Activated CD8-positive, alpha-beta memory T cell treated with anti-CD3 and anti-CD28 coated beads, Interleukin-2, amount 10 ng/mL, durations not matched to agents 7 days and 5 days (primary cell): Measurements from ENCODE around the gene TATDN2. TPM values are rescaled to one million over a fixed set of nuclear protein-coding genes. Genes with fewer than 3 reads are reported as not detected.
A peak's percentile ranks its signal among the peaks of the same experiment; 100 is the strongest.

Experiments
- ATAC-seq: fragments of 150-1000 bp; cut with Tn5 transposase; one replicate; pipeline ENCODE4 v1.10.0; 2021; ENCODE audit warnings: moderate library complexity
- CTCF ChIA-PET: fragments of 350-600 bp; sonication (Branson Sonifier 250); formaldehyde crosslinking; loops from one replicate; lab custom pipeline; 2021; ENCODE audit warnings: antibody characterized with exemption; lab: Charles Lee
- DNase-seq: peaks from one replicate; pipeline ENCODE4 v3.0.0-alpha.2; 2020
- H3K27ac Mint-ChIP-seq: one replicate; pipeline ENCODE4 v1.8.0; 2021; ENCODE audit warnings: mild to moderate bottlenecking, mixed read lengths
- H3K27me3 Mint-ChIP-seq: one replicate; pipeline ENCODE4 v1.8.0; 2021; ENCODE audit warnings: mixed read lengths
- H3K36me3 Mint-ChIP-seq: one replicate; pipeline ENCODE4 v1.8.0; 2021; ENCODE audit warnings: mild to moderate bottlenecking, mixed read lengths
- H3K4me1 Mint-ChIP-seq: one replicate; pipeline ENCODE4 v1.8.0; 2021; ENCODE audit warnings: mixed read lengths
- H3K4me3 Mint-ChIP-seq: one replicate; pipeline ENCODE4 v1.8.0; 2021; ENCODE audit warnings: mild to moderate bottlenecking, moderate library complexity, mixed read lengths
- H3K9me3 Mint-ChIP-seq: one replicate; pipeline ENCODE4 v1.8.0; 2022; ENCODE audit warnings: low read depth, mixed read lengths
- microRNA-seq: library from miRNA; unstranded; fragments of <30 nt; microRNA quantifications from one replicate; pipeline ENCODE4 v1.2.0, GENCODE V29; 2022
- total RNA-seq, 2 experiments: library from RNA; stranded (reverse); gene quantifications; one replicate each; pipeline ENCODE4 v1.2.3, GENCODE V29; 2021

TATDN2 gene
- total RNA-seq, 2 experiments from 2014 or later: 60.2 to 67.1 TPM

DNA sequence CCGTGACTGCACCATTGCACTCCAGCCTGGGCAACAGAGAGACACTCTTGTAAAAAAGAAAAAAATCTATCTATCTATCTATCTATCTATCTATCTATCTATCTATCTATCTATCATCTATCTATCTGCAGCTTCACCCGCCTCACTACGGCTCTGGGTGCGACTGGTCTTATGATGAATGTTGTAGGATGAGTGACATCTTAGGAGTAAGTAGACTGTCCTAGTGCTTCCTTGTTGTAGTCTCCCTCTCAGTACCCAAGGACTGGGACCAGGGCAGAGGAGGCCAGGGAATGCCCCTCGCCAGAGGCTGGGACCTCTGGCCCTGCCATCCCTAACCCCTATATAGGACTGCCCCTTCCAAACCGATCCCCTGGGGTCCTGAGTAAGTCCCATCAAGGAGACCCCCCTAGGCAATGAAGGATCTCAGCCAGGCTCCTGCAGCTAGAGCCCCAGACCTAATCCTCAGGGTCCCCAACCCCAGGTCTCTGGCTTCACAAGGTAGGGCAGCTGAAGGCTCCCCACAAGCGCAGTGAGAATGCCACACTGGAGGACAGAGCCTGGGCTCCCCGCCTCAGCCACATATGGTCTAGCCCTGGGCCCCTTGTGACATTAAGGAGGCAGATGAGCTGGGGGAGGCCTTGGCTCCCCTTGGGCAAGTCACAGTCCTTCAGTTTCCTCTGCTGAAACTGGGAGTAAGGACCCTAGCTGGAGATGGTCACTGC, 73.5 kb downstream of the TATDN2 start:
- CTCF ChIA-PET: interaction anchor here (0.7 to 3.2 kb wide), 20 partner anchors 12 to 818 kb away, joined by 3 to 30 read pairs (median 4); partner anchors contain the start of genes ARPC4, BRPF1, CRELD1 and EMC3
- Mint-ChIP-seq H3K9me3 (no peaks in the 10 kb centered on the region), H3K4me3 (peak overlapping the region; percentile 90), H3K27me3 (peaks cover 12% of the 10 kb centered on the region), H3K27ac (peak overlapping the region; percentile 55), H3K4me1 (peaks cover 24% of the 10 kb centered on the region), H3K36me3 (peaks cover 2% of the 10 kb centered on the region)
- DNase-seq: no peak
- ATAC-seq: no peak

DNA sequence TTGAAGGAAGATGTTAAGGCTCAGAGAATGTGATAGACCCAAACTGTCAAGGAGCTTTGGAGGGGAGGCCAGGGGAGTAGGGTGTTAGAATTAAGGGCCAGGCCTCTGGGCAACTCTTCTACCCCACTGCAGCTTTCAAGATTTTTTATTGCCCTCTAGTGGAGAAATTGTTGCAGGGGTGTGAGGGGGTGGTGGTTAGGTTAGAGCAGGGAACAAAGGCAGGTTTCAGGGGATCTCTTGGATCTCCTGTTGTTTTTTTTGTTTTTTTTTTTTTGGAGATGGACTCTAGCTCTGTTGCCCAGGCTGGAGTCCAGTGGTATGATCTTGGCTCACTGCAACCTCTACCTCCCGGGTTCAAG, 74.1 kb downstream of the TATDN2 start:
- H3K4me3 Mint-ChIP-seq: no peak overlapping the region
- no peaks in the 10 kb centered on the region for H3K9me3 Mint-ChIP-seq
- DNase-seq (no peak), ATAC-seq (no peak)
- H3K27me3 Mint-ChIP-seq: peaks cover 17% of the 10 kb centered on the region
- CTCF ChIA-PET: interaction anchor here (0.7 to 3.2 kb wide), 14 partner anchors 12 to 389 kb away, joined by 3 to 30 read pairs (median 3); partner anchors contain the start of genes CRELD1, EMC3, FANCD2 and IRAK2
- no peaks in the 10 kb centered on the region for H3K36me3 Mint-ChIP-seq
- H3K4me1 Mint-ChIP-seq: peaks cover 24% of the 10 kb centered on the region
- no peak overlapping the region for H3K27ac Mint-ChIP-seq

DNA sequence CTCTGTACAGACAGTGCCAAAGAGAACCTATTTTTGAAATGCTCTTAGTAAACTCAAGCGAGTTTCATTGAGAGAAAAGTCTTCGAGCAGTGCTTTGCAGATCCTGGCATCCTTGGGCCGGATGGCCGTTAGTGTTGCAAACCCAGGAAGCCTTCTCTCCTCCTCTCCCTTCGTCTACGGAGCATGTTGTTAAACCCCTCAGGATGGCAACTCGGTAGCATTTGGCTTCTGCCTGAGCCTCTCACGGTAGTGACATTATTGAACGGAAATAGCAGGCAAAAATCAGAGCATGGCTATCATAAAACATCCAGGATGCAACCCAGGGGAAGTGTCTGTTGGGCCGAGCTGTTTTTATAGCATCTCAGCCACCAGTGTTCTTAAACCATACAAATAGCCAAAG, 79.3 kb downstream of the TATDN2 start:
- DNase-seq (no peak), ATAC-seq (no peak)
- CTCF ChIA-PET: no interaction called here
- H3K36me3 Mint-ChIP-seq: no peaks in the 10 kb centered on the region
- H3K27me3 Mint-ChIP-seq: peaks cover 46% of the 10 kb centered on the region
- H3K4me1 Mint-ChIP-seq: peaks cover 7% of the 10 kb centered on the region
- H3K9me3 Mint-ChIP-seq: no peaks in the 10 kb centered on the region
- H3K4me3 Mint-ChIP-seq: no peak overlapping the region
- no peak overlapping the region for H3K27ac Mint-ChIP-seq

DNA sequence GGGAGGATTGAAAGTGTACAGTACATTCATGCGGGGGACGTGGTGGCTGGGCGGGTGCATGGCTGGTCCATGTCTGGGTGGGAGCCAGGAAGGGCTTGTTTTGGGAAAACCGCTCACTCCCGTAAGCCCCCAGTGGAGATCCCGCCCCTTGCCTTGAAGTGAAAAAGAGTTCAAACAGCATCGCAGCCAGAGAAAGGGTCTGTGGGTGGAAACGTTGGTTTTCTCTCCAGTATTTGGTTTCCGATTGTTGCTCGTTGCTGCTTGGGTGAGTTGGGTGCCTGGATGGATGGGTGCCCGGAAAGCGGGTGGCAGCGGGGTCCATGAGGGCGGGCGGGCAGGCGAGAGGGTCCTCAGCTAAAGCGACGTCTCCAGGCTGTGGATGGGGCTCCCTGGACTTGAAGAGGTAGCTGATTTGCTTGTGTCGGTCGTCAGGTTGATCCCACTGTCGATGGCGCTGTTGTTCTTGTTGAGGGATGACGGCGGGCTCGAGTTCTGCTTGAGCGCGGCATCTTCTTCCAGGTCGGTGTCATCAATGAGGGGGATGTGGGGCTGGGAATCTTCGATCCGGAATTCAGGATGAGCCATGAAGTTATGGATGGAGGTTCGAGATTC, 80.3 kb downstream of the TATDN2 start:
- Mint-ChIP-seq H3K27me3 (peaks cover 46% of the 10 kb centered on the region), H3K36me3 (no peaks in the 10 kb centered on the region)
- CTCF ChIA-PET: no interaction called here

DNA sequence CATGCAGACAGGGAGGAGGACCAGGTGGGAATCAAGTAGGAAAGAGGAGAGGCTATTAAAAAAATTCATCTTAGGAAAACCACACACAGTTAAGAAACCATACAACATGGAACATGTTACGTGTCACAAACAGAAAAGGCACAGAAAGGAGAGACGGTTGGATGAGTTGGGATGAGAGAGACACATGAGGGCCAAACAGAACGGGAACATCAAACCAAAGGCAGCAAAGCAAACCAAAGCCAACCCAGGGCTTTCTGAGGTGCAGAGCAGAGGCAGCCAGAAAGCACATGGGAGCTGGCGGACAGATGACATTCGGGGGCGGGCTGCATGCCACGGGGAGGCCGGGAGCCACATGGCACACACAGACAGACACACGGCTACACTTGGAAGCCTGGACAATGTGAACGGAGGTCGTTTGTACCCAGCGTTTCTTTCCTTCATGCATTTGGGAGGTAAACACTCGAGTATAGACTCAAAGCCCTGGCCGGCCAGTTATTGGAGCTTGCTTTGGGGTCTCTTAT, 81.3 kb downstream of the TATDN2 start:
- Mint-ChIP-seq H3K4me1 (peaks cover 19% of the 10 kb centered on the region), H3K9me3 (no peaks in the 10 kb centered on the region), H3K4me3 (no peak overlapping the region), H3K36me3 (no peaks in the 10 kb centered on the region), H3K27me3 (peaks cover 43% of the 10 kb centered on the region), H3K27ac (no peak overlapping the region)
- DNase-seq (no peak), ATAC-seq (no peak)
- CTCF ChIA-PET: interaction anchor here (0.9 kb wide), 1 partner anchor 39 kb away, joined by 3 read pairs; no protein-coding TSS in a partner anchor

More for the DNA sequence above, 80.3 kb downstream of the TATDN2 start:
- Mint-ChIP-seq H3K27ac (no peak overlapping the region), H3K9me3 (no peaks in the 10 kb centered on the region), H3K4me1 (peaks cover 16% of the 10 kb centered on the region), H3K4me3 (no peak overlapping the region)
- DNase-seq (no peak), ATAC-seq (no peak)

DNA sequence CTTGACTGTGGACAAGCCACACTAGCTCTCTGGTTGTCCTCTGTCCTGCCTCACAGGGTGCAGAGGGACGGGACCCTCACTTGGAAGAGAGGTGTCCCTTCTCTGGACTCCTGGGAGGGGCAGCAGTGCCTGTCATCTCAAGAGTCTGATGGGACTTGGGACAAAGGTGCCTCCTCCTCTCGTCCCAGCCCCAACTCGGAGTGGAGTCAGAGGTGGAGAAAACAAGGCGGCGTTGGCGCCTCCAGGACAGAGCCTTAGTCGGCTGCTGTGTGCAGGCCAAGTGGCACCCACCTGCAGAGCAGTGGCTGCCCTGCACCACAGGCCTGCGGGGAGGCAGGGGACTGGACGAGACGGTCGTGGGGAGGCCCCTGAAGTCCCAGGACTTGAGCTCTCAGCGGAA, 82.1 kb downstream of the TATDN2 start:
- Mint-ChIP-seq H3K4me3 (no peak overlapping the region), H3K27me3 (peaks cover 41% of the 10 kb centered on the region), H3K4me1 (peaks cover 24% of the 10 kb centered on the region), H3K27ac (no peak overlapping the region), H3K9me3 (no peaks in the 10 kb centered on the region), H3K36me3 (no peaks in the 10 kb centered on the region)
- DNase-seq (no peak), ATAC-seq (no peak)
- CTCF ChIA-PET: interaction anchor here (1.1 kb wide), 1 partner anchor 14 kb away, joined by 4 read pairs; no protein-coding TSS in a partner anchor

Small RNA genes lying within 50 kb of the gene (microRNA-seq; reads per million reads assigned to microRNA genes)
- gene MIR378B: not detected

Other genes with a start within 250 kb of the TATDN2 start
- gene FANCD2, start 222.0 kb upstream of the TATDN2 start, total RNA-seq: 100 to 1,000 TPM in 1 of 2 experiments, 10 to 100 TPM in 1; 75.1 to 109 TPM
- not detected for gene FANCD2OS, start 140.2 kb upstream of the TATDN2 start, total RNA-seq
- 100 to 1,000 TPM in 1 of 2 experiments, 10 to 100 TPM in 1; 86.9 to 106 TPM for gene BRK1, start 132.8 kb upstream of the TATDN2 start, total RNA-seq
- gene VHL, start 106.7 kb upstream of the TATDN2 start, total RNA-seq: 10 to 100 TPM; 68.2 to 75.7 TPM
- gene IRAK2, start 83.5 kb upstream of the TATDN2 start, total RNA-seq: 1 to 10 TPM; 3.0 to 9.1 TPM
- under 1 TPM in 1 of 2 experiments, not detected in 1; 0.77 TPM for gene GHRL, start 44.5 kb downstream of the TATDN2 start, total RNA-seq
- gene SEC13, start 72.7 kb downstream of the TATDN2 start, total RNA-seq: 100 to 1,000 TPM in 1 of 2 experiments, 10 to 100 TPM in 1; 87.2 to 101 TPM